Measurements from ENCODE around the gene INTS15. TPM values are rescaled to one million over a fixed set of nuclear protein-coding genes. Genes with fewer than 3 reads are reported as not detected.

Gene INTS15
- total RNA-seq: 10 to 100 TPM; 31.5 to 41.5 TPM
- polyA plus RNA-seq (ENCODE audit: insufficient read depth, low read depth, low replicate concordance): 23.6 TPM
- long read RNA-seq, donor 1, transcript C7orf26-201 (6 exons, 2,182 nt): major isoform, 5 of 5 reads
- long read RNA-seq, donor 1, partial matches to known transcripts: 0 of 5 reads
- long read RNA-seq, donor 1, other reads (novel, unspliced or antisense): 0 of 5 reads
- long read RNA-seq, donor 2, partial matches to known transcripts: 0 of 4 reads
- long read RNA-seq, donor 2, other reads (novel, unspliced or antisense): 0 of 4 reads

DNA sequence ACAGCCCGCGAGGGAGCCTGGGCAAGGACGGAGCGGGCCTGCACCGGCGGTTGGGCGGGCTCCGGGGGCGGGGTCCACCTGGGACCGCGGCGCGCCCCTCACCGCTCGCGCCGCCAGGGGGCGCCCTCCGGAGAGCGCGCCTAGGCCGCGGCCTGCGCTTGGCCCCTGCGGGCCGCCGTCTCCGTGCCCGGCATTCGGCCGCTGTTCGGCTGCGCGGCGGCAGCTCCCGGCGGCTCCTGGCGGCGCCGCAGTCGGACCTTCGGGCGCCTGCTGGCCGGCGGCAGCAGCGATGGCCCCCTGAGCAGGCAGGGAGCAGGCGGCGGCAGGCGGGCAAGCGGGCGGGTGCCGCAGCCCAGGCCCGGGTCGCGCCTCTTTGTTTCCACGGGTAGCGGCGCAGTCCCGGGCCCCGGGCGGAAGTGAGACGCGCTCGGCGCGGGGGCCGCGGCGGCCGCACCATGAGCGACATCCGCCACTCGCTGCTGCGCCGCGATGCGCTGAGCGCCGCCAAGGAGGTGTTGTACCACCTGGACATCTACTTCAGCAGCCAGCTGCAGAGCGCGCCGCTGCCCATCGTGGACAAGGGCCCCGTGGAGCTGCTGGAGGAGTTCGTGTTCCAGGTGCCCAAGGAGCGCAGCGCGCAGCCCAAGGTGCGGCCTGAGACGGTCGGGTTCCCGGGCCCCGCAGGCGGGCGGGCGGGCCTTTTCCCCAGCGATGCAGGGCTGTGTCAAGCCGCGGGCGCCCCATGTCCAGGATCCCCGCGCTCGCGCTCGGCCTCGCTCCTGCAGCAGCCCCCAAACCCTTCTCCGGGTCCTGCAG lies at the start of gene INTS15:
INTS15 (plus strand) TSS at position 193 of the 816 bp plus-strand sequence; CDS start at position 456, 263 bp downstream.
- DNase-seq: peak; percentile 80
- intact Hi-C loops (cut with DNase I; ENCODE audit: low total_unique reads): no loop called here
- peak within 1 kb of the TSS; percentile 39 to 82 for H3K27ac ChIP-seq
- peaks cover 10% of the 10 kb centered on the region for H3K4me1 ChIP-seq
- no peaks in the 10 kb centered on the region for H3K9me3 ChIP-seq
- H3K27me3 ChIP-seq: no peaks in the 10 kb centered on the region
- TF ChIP-seq POLR2A (IDR thresholded peaks at IDR 0.05) (no peak), CTCF (IDR thresholded peaks at IDR 0.05) (peak; percentile 85 to 99 (median 92))
- WGBS, 2 donors: 0 to 1% methylated on average over 25 to 46 of the region's 107 CpGs
- no peaks in the 10 kb centered on the region for H3K36me3 ChIP-seq (ENCODE audit: low read depth, missing control alignments)
- H3K4me3 ChIP-seq: peak within 1 kb of the TSS; percentile 77 to 91

DNA sequence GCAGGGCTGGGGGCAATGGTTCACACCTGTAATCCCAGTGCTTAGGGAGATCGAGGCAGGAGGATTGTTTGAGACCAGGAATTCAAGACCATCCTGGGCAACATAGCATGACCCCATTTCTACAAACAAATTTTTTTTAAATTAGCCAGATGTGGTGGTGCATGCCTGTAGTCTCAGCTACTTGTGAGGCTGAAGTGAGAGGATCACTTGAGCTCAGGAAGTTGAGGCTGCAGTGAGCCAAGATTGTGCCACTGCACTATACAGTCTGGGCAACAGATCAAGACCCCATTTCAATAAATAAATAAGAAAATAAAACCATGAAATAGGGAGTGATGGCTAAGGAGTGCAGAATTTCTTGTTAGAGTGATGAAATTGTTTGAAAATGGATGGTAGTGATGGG lies 47.5 kb upstream of the INTS15 start:
- no peak for DNase-seq
- 91 to 100% methylated on average over 1 of the region's 1 CpG for WGBS, 2 donors
- intact Hi-C loops (cut with DNase I; ENCODE audit: low total_unique reads): no loop called here
- TF ChIP-seq POLR2A (IDR thresholded peaks at IDR 0.05) (no peak), CTCF (IDR thresholded peaks at IDR 0.05) (no peak)
- Histone ChIP-seq H3K27ac (no peak overlapping the region), H3K27me3 (no peaks in the 10 kb centered on the region), H3K4me3 (no peak overlapping the region), H3K9me3 (no peaks in the 10 kb centered on the region), H3K4me1 (no peaks in the 10 kb centered on the region), H3K36me3 (ENCODE audit: low read depth, missing control alignments) (no peaks in the 10 kb centered on the region)

GRCh38 chr7:6545398-6546126 lies 44.3 kb upstream of the INTS15 start:
- Histone ChIP-seq H3K4me1 (no peaks in the 10 kb centered on the region), H3K9me3 (no peaks in the 10 kb centered on the region), H3K36me3 (ENCODE audit: low read depth, missing control alignments) (no peaks in the 10 kb centered on the region), H3K27me3 (no peaks in the 10 kb centered on the region), H3K27ac (no peak overlapping the region), H3K4me3 (no peak overlapping the region)
- no peak for TF ChIP-seq POLR2A (IDR thresholded peaks at IDR 0.05)
- no peak for TF ChIP-seq CTCF (IDR thresholded peaks at IDR 0.05)
- intact Hi-C loops (cut with DNase I; ENCODE audit: low total_unique reads): no loop called here
- DNase-seq: no peak
- 86 to 88% methylated on average over 22 of the region's 22 CpGs for WGBS, 2 donors

DNA sequence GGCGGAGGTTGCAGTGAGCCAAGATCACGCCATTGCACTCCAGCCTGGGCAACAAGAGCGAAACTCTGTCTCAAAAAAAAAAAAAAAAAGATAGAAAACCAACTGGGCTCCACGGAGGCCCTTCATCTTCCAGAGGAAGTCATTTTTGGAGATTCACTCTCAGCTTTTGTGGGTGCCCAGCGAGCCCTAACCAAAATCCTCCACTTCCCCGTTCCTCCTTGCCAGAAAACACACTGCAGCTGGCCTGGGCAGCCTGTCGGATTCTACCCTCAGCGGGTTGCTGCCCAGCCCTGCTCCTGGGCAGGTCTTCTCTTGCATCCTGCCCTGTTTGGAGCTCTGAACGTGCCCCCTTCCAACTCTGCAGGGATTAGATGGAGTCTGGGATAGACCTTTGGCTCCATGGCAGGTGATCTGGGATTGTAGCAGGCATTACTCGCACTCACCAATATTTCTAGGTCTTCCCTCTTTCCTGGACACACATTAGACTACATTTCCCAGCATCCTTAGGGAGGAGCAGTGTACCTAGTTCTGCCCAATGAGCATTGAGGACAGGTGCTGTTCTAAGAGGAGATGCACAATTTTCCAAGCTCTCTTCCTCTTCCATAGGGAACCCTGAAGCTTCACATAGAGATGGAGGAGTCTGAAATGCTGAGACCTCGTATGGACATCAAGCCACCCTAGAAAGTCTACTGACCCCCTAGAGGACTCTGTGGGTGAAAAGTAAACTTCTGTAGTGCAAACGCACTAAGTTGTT lies 43.1 kb upstream of the INTS15 start:
- Histone ChIP-seq H3K4me3 (no peak overlapping the region), H3K27ac (no peak overlapping the region), H3K9me3 (no peaks in the 10 kb centered on the region), H3K27me3 (no peaks in the 10 kb centered on the region), H3K36me3 (ENCODE audit: low read depth, missing control alignments) (no peaks in the 10 kb centered on the region), H3K4me1 (no peaks in the 10 kb centered on the region)
- DNase-seq: no peak
- intact Hi-C loops (cut with DNase I; ENCODE audit: low total_unique reads): no loop called here
- TF ChIP-seq CTCF (IDR thresholded peaks at IDR 0.05): no peak
- no peak for TF ChIP-seq POLR2A (IDR thresholded peaks at IDR 0.05)
- WGBS, 2 donors: 77 to 88% methylated on average over 12 of the region's 12 CpGs
